D721Med (cell line): Measurements from ENCODE around the gene UPK3BL2.
"Not testable (repeated sequence)": the region's sequence is repeated elsewhere in the genome, so short reads cannot be mapped to it uniquely, and the experiment has no call there.

ENCODE experiments used
- DNase-seq: peaks from one replicate; pipeline ENCODE4 v3.0.0; 2011; ENCODE audit warnings: low spot score; ENCODE audit not compliant: insufficient read length
- FAIRE-seq: peaks from 2 replicates; lab custom pipeline; 2011; peaks lifted over from hg19 to GRCh38; lab: Jason Lieb, UNC

The UPK3BL2 gene

GRCh38 chr7:102503141-102503540 is 40.4 kb downstream of the UPK3BL2 start:
- DNase-seq, FAIRE-seq: not testable (repeated sequence)

DNA sequence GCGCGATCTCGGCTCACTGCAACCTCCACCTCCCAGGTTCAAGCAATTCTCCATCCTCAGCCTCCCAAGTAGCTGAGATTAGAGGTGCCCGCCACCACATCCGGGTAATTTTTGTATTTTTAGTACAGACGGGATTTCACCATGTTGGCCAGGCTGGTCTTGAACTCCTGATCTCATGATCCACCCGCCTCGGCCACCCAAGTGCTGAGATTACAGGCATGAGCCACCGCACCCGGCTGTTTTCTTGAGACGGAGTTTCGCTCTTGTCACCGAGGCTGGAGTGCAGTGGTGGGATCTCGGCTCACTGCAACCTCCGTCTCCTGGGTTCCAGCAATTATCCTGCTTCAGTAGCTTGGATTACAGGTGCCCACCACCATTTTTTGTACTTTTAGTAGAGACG is 45.2 kb downstream of the UPK3BL2 start:
- FAIRE-seq, DNase-seq: not testable (repeated sequence)

- not testable (repeated sequence) for FAIRE-seq, DNase-seq
Observed at GRCh38 chr7:102497308-102497707, 46.2 kb downstream of the UPK3BL2 start.

GRCh38 chr7:102496861-102497260 is 46.6 kb downstream of the UPK3BL2 start:
- not testable (repeated sequence) for FAIRE-seq

DNA sequence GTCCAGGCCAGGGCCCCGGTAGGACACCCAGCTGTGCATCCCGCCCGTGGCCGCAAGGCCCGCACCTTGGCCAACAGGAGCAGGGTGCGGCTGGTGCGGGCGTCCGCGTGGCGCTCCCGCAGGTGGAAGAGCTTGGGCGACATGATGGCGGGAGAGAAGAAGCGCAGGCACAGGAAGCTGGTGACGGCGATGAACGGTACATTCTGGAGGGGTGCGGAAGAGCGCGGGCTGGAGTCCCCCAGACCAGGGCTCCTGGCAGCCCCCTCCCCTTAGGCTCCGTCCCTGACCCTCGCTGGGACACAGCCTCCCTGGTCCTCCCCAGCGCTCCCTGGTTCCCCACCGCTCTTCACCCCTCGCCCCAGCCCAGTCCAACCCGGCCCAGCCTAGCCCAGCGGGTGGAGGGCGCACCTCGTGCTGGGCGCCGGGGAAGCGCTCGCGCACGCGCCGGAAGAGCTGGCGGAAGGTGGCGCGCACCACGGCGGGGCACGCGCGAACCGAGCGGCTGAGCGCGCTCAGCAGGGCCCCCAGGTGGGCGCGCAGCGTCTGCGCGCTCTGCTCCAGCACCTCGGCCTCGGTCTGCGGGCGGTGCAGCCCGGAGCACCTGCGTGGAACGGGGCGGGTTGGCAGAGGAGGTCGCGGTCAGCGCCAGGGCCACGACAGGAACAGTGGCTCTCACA is 48.9 kb downstream of the UPK3BL2 start:
- not testable (repeated sequence) for FAIRE-seq

More at GRCh38 chr7:102496861-102497260, 46.6 kb downstream of the UPK3BL2 start:
- DNase-seq = not testable (repeated sequence)

GRCh38 chr7:102494026-102494425 is 49.5 kb downstream of the UPK3BL2 start:
- FAIRE-seq, DNase-seq: not testable (repeated sequence)

More for the DNA sequence above, 48.9 kb downstream of the UPK3BL2 start:
- not testable (repeated sequence) for DNase-seq

GRCh38 chr7:102493220-102493935 is 50.1 kb downstream of the UPK3BL2 start:
- not testable (repeated sequence) for DNase-seq, FAIRE-seq

DNA sequence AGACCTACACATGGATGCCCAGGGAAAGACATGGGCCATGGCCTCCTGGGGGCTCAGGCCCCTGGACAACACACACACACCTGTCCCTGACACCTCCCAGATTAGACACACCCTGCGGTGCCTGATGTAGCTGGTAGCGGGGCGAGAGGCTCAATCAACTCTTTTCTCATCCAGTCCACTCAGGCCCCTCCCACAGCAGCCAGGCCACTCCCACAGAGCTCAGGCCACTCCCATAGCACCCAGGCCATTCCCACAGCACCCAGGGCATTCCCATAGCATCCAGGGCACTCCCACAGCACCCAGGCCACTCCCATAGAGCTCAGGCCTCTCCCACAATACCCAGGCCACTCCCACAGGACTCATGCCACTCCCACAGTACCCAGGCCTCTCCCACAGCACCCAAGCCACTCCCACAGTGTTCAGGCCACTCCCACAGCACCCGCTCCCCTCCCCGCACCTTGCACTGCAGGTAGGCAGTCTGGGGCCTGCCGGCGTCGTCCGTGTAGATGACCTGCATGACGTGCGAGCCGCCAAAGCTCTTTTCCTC is 52.9 kb downstream of the UPK3BL2 start:
- FAIRE-seq, DNase-seq: not testable (repeated sequence)
